ENCODE results near the gene INPP4A.

Gene INPP4A

DNA sequence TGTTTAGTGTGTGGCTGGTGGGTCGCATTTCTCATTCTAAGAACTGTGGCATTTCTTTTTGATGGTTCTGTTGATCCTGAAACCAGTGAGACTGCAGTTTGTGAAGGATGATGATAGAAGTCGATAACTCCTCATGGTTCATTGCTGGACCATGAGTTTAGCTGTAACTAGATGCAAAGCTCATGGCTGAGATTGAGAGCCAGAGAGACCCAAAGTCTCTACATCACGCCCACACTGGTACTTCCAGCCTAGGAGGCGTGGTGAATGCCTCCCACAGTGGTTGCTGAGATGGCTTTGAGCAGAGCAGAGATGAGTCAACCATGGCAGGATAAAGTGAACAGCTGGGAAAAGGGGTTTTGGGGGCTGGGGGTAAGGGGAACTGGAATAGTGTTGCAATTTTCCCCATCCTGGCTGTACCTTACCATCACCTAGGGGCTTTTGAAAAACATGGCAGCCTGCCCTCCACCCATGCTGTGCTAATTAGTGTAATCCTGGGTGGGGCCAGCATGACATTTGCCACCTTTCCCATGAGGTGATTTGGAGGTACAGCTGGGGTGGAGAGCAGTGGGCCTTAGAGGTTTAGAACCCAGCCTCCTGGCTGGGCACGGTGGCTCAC is 24.1 kb downstream of the INPP4A start:
- no peak for TF ChIP-seq CTCF (IDR thresholded peaks at IDR 0.05; ENCODE audit: low read depth, low read length)
- DNase-seq (ENCODE audit: extremely low read depth, low read depth), result no peak

- no peak for TF ChIP-seq CTCF (IDR thresholded peaks at IDR 0.05; ENCODE audit: low read depth, low read length)
- DNase-seq (ENCODE audit: extremely low read depth, low read depth), result no peak
Observed at GRCh38 chr2:98469862-98470544, 25.3 kb downstream of the INPP4A start.

DNA sequence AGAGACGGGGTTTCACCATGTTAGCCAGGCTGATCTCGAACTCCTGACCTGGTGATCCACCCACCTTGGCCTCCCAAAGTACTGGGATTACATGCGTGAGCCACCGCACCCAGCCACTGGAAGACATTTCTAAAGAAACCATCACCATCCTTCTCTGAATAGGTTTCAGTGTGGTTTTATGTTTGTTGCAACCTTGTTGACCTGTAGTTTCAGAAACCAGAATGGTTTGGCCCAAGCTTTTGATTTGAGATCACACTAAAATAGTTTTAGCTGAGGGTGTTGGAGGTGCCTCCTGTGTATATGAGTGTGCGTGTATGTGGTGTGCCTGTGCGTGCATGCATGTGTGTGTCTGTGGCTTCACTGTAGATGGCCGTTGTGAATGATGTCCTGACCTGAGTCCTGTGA is 26.2 kb downstream of the INPP4A start:
- TF ChIP-seq CTCF (IDR thresholded peaks at IDR 0.05; ENCODE audit: low read depth, low read length), result no peak
- DNase-seq (ENCODE audit: extremely low read depth, low read depth), result no peak

DNA sequence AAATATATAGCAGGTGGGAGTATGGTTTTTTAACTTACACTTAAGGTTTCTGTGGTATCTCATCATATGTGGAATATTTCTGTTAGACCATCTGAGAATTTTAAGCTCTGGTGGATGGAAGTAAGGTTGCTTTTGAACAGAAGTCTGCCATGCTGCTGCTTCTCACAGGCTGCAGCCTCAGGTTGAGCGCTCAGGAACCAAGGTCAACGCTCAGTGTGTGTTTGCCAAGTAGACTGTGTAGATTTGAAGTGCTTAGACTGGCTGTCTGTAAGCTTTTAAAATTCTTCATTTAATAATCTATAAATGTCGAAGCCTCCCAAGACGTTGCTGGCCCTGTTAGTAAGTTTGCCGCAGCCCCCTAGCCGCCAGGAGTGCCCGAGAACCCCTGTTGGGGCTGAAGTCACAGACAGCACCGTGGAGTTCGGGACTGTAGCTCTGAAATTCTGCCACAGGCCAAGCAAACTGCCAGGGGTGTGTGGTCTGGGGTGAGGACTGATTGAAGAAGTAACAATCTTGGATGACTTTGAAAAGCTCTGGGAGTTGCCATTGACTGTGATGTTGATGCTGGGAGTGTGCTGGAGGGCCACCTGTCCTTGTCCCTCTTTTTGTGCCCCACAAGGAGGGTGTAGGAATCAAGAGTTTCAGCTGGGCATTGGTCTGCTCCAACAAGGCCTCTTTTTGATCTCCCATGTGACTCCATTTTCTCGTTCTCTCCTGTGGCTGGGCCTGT is 26.9 kb downstream of the INPP4A start:
- no peak for DNase-seq (ENCODE audit: extremely low read depth, low read depth)
- TF ChIP-seq CTCF (IDR thresholded peaks at IDR 0.05; ENCODE audit: low read depth, low read length), result no peak

- TF ChIP-seq CTCF (IDR thresholded peaks at IDR 0.05; ENCODE audit: low read depth, low read length), result no peak
- DNase-seq (ENCODE audit: extremely low read depth, low read depth), result no peak
Observed at GRCh38 chr2:98472132-98472650, 27.5 kb downstream of the INPP4A start.

DNA sequence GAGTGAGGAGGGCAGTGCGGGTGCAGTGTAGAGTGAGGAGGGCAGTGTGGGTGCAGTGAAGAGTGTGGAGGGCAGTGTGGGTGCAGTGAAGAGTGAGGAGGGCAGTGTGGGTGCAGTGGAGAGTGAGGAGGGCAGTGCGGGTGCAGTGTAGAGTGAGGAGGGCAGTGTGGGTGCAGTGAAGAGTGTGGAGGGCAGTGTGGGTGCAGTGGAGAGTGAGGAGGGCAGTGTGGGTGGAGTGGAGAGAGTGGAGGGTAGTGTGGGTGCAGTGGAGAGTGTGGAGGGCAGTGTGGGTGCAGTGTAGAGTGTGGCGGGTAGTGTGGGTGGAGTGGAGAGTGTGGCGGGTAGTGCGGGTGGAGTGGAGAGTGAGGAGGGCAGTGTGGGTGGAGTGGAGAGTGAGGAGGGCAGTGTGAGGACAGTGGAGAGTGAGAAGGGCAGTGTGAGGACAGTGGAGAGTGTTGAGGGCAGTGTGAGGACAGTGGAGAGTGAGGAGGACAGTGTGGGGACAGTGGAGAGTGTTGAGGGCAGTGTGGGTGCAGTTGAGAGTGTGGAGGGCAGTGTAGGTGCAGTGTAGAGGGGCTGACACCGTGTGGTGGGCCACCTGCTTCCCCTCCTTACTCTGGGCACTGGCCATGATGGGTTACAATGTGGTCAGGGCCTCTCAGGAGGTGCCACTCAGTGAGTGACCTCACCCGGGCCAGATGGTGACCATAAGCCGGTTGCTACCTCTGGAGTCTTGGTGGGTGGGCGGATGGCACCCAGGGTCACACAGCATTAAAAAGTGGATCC is 28.5 kb downstream of the INPP4A start:
- no peak for TF ChIP-seq CTCF (IDR thresholded peaks at IDR 0.05; ENCODE audit: low read depth, low read length)
- no peak for DNase-seq (ENCODE audit: extremely low read depth, low read depth)

Data from AG09319 (cell line).